GM19438 (cell line): ENCODE results near the gene EGLN3.

ENCODE experiments used
- ATAC-seq: cut with Tn5 transposase; IDR thresholded peaks from one replicate; pipeline ENCODE4 v1.9.1; 2021; ENCODE audit warnings: low read depth; ENCODE audit not compliant: unreplicated experiment

Gene EGLN3

DNA sequence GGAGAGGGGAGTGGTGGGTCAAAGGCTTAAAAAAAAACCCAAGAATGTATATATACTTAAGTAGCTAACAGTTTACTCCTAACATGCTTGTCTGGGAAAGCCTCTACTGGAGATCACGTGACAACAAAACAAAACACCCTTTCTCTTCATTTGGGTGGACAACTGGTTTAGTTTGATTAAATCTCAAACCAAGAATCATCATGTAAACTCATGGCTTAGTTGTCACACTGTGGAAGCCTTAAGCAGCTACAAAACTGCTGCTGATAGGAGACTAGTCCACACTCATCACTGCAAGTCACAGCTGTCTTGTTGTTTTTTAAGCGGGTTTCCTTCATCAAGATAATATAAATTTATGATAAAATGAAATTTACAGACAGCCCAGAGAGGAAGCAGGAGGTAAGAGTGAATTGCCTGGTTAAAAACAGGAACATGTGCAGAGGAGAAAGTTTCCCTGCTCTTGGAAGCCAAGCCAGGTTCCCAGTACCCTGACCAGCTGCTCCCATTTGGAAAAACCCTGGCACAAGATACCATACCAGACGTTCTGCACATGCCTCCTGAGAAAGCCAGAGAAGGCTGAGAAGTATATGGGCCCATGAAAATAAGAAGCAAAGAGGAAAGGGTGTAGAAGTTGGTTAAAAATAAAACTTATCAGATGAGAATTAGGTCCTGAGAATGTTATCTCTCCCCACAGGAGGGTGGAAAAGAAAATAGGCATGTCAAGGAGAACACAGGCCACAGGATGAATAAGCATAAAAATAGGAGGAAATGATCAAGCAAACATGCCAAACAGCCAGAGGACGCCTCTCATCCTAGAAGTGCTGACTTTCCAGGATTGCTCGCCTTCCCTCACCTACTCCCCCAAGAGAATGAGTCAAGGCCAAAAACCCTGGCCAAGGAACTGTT, 34.0 kb downstream of the EGLN3 start:
- ATAC-seq, result no peak

DNA sequence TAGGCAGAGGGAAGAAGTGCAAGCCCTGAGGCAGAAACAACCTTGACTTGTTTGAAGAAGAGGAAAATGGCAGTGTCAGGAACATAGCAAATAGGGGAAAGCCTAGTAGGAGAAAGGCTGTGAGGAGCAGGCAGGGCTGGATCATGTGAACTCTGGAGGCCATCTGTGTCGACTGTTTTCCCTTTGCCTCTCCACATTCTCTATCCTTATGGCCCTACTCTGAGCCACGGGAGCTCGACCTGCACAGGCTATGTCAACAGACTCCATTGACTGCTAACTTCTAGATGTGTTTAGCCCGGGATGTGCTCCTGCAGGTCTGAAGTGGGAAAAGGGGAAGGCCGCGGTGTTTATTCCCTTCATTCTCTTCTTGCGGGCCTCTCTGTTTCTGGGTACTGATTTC, 35.2 kb downstream of the EGLN3 start:
- no peak for ATAC-seq

DNA sequence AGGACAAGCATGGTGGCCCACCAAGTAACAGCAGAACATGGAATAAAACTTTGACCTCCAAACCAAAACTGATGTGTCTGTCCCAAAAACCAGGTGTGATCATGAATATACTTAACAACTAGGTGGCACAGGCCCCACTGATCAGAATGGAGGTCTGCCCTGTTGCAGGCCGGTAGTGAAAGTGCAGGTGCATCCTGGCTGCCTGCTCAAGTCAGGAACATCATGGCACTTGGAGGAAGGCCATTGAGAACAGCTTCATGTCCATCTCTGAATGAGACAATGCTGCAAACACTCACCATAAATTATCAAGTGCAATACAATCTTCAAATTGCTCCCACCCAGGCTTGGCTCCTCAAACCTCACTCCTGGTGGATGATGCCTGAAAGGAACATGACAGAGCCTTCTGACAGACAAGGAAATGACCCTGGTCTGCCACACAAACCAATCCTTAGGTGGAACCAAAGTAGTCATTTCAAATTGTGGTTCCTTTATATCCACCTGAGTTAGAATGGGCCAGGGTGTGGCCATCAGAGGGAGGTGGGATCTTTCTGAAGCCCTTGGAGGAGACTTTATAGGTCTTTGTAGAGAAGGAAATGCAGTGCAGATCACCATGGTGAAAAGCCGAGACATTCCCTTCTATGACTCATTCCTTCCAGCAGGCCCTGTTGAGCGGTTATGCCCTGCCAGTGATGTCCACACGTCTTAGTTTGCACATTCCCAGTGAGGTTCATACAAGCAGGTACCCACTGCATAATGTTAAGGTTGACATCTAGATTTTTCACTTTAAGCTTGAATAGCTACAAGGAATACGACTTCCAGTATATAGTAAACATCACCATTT, 36.0 kb downstream of the EGLN3 start:
- ATAC-seq, result no peak

DNA sequence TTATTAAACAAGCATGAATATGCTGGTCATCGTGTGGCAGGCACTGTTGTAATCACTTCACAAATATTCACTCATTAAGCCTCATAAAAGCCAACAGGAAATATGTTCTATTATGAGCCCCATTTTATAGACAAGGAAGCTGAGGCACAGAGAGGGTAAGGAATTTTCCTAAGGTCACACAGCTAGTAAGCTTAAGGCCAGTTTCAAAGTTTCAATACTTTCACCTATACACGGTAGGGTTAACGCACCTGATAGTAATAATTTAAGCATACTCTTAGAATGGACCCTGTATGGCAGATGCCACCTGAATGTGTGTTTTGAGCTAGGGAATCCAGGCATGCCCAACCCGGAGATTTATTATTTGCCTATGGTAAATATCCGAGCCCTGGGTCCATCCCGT, 39.8 kb downstream of the EGLN3 start:
- ATAC-seq, result no peak

DNA sequence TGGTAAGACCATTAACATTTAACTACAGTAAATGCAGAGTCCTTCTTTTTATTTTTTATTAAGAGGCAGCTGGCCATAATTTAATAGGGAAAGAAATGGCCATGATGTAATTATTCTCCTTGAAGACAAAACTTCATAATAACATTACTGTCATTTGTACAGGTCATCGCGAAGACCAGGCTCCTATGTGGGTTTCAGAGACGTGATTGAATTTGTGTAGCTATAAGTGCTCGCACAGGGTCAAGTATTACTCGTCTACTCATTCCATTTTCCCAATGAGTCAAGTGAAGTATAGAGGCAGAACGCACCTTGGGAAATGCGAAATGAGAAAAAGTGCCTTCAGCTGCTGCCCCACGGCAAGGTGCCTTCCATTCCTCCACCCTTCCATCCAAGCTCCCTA, 40.4 kb downstream of the EGLN3 start:
- no peak for ATAC-seq

DNA sequence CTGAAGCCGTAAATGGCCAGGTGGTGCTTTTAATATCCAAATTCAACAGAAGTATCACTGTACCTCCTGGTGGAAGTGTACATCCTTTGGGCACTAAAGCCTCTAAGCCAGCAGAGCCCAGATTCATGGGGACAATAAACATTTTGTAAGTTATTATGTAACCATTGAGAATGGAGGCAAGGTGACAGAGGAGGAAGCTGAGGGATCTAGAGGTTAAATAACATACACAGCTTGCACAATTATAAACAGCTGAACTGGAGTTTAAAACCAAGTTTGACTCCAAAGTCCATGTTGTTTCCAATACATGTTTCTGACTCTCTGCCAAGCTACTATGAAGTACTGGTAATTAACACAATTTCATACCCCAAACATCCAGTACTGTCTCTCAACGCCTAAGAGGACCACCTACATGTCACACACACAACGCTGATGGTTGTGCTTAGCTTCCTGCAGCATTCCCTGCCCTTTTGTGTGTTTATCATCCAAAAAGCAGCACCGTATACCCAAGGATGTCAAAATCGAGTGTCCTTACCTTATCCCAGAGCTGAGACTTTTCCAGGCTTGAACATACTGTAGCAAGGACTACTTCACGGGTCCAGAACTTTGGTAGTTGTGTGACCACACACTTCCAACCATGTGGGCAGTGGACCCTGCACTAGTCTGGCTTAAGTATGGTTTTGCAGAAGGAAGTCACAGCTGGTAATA, 41.3 kb downstream of the EGLN3 start:
- no peak for ATAC-seq

DNA sequence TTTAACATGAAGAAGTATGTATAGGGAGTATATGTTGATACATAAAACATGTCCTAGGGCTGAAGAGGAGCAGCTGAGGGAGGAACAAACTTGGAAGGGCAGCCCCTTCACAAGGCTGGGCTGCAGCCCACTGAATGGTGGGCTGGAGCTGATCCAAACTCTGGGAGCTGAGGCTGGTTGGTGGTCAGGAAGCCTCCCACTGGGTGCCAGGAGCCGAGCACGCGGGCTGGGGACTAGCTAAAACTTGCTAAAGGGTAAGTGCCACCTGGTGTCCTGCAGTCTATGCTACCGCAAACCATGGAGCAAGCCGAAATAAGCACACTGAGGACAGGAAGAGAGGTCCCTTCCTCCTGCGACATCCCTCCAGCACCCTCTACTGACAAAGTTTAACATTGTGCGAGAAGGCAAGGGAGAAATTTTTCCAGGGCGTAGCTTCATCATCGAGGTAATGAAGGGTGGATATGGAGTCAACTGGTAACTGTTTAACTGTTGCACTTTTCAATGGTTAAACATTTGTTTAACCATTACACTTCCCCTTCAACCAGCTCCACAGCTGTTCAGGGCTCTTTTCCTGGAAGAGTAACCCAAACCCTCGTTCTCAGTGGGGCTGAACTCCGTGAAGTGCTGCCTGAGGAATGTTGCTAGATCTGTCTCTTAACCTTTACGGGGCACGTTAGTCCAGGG, 42.2 kb downstream of the EGLN3 start:
- ATAC-seq, result no peak

DNA sequence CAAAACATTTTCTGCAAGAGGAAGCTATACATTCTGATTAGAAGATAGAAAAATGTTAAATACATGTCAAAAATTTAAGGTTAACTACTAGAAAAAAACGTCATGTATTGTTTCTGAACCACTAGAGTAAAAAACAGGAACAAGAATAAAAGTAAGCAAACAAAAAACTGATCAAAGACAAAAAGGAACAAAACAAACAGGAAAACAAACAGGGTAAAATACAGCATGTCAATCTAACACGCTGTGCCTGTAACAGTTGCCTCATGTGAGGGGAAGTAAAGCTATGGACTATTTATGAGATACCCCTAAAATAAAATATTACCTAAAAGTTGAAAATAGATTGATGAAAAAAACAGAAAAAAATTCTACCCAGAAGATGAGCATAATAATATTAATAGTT, 43.9 kb downstream of the EGLN3 start:
- ATAC-seq, result no peak

DNA sequence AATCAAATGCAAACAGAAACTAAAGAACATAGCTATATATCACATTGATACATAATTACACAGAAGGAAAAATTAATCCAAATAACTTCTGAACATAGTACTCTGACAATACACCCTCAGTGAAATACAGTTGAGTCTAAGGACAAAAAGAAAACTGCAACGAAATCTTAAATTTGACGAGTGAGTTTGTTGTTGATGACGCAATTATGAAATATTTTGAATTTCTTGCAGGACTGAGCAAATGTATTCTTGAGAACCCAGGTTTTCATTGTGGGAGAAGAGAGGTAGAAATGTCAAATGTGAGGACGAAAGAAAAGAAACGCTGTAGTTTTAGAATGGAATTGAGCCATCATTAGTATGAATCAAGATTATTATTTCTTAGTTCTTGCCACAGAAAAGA, 46.3 kb downstream of the EGLN3 start:
- no peak for ATAC-seq

DNA sequence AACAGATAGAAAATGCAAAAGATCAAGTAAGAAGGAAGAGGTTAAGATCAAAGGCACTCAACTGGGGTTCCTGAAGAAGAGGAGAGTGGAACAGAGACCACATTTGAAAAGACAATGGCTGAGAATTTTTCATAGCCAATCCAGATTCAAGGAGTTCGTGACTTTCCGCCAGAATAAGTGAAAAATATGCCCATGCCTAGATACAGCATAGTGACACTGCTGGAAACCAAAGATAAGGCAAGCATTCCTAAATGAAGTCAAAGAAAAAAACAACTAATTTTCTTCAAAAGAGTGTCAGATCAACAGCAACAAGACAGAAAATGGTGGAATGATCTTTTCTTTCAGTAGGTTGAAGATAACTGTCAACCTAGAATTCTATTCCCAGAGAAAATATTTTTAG, 47.5 kb downstream of the EGLN3 start:
- no peak for ATAC-seq

DNA sequence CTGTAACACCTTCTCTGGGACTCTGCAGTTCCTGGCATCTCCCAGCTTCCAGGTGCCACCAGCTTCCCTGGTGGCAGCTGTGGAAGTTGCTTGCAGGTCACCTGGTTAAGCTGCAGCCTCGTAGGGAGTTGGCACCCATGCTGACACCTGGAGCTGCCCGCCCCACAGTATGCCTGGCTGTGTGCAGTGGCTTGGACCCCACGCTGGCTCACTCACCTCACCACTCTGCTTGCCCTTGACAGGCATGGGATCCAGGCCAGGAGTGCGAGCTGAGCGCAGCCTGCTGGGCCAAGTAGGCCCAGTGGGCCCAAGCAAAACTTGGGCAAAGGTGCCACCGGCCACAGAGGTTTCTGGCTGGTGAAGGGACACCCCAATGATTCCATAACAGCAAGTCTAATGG, 48.5 kb downstream of the EGLN3 start:
- no peak for ATAC-seq

DNA sequence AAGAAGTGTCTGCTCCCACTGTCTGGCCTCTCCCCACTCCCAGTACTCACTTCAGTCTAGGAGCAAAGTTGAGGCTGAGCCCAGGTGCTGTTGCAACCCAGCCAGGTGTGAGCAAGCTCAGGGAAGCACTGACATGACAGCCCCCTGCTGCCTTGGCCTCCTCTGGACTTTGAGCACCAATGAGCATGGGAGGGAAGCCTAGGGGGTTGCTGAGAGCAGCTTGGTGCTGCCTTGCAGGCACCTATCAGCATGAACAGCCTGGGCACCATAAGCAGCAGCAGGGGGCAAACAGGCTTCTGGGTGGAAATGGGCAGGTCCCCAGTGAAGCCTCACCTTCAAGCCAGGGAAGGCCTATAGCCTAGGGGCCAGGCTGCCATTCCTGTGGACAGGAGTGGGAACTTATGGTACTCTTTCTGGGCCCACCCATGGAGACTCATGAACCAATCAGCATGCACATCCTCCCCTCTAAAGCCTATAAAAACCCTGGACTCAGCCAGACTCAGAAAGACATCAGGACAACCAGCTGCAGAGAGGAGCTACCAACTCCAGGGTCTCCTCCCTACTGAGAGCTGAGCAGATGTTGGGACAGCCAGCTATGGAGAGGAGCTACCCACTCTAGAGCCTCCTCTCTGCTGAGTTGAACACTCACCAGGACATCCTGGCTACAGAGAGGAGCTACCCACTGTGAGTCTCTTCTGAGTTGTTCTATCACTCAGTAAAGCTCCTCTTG, 49.3 kb downstream of the EGLN3 start:
- ATAC-seq, result no peak

DNA sequence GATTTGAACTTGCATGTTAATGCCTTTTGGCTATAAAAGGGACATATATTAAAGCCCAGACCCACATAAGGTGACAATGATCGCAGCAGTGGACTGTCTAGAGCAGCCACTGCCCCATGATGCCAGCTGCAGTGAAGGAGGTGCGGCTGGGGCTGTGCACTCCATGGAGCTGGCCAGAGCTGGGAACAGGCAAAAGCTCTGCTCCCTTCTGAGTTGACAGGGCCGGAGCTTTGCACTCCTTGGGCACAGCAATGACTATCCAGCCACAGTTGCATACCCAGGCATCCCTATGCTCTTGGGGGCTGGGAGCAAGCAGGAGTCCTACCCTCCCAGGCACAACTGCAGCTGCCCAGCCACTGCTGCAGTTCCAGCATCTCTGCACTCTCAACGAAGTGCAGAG, 50.2 kb downstream of the EGLN3 start:
- no peak for ATAC-seq

DNA sequence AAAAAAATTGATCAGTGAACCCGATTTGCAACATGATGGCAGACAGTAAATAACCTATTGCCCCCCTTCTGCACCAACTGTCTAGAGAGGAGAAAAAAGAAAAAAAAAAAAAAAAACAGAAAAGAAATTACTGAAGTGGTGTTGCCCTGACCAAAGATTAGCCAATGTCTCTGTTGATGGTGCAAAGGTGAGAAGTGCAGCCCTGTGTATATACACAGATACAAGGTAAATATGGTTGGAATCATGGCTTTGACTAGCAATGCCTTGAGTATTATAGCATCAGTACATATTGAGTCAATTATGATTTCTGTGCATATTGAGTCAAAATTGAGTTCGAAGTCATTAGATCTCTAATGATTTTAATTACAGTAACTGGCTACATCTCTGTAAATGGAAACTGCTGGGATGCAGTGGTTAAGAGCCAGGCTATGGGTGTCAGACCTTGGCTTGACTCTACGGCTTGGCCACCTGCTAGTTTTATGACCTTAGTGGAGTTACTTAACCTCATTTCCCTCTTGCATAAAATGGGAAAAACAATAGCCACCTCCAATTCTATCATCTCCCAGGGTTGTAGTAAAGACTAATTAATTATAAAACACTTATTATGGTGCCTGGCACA, 51.0 kb downstream of the EGLN3 start:
- no peak for ATAC-seq

DNA sequence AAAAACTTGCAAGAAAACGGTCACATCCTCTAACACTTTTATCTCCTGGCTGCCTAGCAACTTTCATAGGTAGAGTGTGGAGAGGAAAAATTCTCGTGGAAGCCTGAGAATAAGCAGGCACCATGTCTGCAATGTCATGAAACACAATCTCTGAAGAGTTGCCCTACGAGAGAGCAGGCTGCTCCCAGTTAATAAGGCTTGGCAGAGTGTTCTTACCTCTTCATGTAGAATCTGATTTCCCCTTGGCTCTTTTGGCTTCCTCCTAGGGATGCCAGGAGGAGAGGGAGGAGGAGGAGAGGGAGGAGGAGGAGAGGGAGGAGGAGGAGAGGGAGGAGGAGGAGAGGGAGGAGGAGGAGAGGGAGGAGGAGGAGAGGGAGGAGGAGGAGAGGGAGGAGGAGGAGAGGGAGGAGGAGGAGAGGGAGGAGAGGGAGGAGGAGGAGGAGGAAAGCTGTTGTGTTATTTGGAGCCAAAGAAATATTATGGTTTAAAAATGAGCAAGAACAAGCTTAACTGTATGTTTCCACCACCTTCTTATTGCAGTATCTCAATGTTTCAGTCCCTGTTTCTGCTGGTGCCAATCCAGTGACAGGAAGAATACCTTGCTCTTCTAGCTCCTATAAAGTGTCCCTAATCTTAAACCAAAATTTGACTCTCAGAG, 52.9 kb downstream of the EGLN3 start:
- ATAC-seq, result no peak

DNA sequence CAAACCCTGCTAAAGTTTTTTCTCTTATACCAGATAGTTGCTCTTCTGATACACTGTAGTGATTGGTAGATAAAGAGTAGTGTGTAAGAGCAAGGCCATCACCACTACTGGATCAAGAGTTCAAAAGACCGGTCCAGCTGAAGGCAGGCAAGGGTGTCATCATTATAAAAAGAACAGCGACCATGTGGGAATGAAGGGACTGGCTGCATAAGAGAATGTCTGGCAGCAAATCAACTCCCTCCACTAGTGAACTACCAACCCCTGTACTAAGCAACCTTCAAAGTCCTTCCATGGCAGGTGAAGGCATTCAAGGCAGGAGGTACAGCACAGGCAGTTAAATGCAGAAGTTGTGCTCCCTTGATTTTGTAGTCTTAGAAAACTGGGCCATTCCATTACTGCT, 53.5 kb downstream of the EGLN3 start:
- ATAC-seq, result no peak

DNA sequence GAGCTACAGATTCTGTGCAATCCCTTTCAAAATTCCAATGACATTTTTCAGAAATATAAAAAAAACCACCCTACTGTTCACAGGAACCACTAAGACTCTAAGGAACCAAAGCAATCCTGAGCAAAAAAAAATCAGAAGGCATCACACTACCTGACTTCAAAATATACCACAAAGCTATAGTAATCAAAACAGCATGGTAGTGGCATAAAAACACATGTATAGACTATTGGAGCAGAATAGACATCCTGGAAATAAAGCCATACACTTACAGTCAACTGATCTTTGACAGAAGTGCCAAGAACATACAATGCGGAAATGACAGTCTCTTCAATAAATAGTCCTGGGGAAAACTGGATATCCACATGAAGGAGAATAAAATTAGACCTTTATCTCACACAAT, 56.5 kb downstream of the EGLN3 start:
- no peak for ATAC-seq

DNA sequence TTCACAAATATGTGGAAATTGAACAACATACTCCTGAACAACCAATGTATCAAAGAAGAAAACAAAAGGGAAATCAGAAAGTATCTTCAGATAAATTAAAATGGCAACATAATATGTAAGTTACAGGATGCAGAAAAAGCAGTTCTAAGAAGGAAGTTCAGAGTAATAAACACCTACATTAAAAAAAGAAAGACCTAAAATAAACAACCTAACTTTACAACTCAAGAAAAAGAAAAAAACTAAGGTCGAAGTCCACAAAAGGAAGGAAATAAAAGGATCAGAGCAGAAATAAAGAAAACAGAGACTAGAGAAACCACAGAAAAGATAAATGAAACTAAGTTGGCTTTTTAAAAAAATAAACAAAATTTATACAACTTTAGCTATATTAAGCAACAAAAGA, 59.2 kb downstream of the EGLN3 start:
- no peak for ATAC-seq

DNA sequence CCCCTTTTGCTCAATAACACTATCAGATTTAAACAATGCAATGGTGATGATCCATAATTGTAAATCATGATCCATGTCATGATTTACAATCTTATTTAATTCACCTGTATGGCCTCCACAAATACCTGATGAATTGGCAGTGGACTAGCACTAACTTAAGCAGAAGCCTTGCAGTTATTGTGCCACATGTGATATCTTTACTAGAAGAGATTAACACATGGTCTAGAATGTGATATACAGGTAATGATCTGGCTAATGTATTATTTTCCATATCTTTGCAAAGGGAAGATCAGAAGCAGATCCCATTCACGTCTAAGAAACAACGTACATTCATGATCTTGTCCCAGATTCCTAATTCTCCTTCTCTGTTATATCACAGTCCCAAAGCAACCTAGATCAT, 66.0 kb downstream of the EGLN3 start:
- ATAC-seq, result no peak
